ENCODE measurements around the gene SLC34A3. TPM values are rescaled to one million over a fixed set of nuclear protein-coding genes. Genes with fewer than 3 reads are reported as not detected.

SLC34A3 gene
- total RNA-seq, 1 donor from 2014 or later = not detected

DNA sequence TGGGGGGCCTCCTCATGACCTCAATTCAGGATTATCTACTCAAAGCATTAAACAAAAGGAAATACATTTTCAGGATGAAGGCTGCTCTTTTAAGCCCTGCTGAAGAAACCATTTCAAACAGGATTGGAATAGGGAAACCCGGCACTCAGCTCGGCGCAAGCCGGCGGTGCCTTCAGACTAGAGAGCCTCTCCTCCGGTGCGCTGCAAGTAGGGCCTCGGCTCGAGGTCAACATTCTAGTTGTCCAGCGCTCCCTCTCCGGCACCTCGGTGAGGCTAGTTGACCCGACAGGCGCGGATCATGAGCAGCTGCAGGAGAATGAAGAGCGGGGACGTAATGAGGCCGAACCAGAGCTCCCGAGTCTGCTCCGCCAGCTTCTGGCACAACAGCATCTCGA, 26.0 kb upstream of the SLC34A3 start:
- peak overlapping the region; percentile 97 for H3K4me3 Mint-ChIP-seq (ENCODE audit: unreplicated experiment)
- H3K36me3 Mint-ChIP-seq (ENCODE audit: low read depth, unreplicated experiment) = peaks cover 15% of the 10 kb centered on the region
- H3K4me1 Mint-ChIP-seq (ENCODE audit: unreplicated experiment) = peaks cover 21% of the 10 kb centered on the region
- H3K9me3 Mint-ChIP-seq (ENCODE audit: unreplicated experiment) = no peaks in the 10 kb centered on the region
- peaks cover 9% of the 10 kb centered on the region for H3K27me3 Mint-ChIP-seq (ENCODE audit: unreplicated experiment)
- DNase-seq (ENCODE audit: low spot score) = no peak
- peak overlapping the region; percentile 48 for H3K27ac Mint-ChIP-seq (ENCODE audit: unreplicated experiment)
- TF ChIP-seq, protein P1, sequence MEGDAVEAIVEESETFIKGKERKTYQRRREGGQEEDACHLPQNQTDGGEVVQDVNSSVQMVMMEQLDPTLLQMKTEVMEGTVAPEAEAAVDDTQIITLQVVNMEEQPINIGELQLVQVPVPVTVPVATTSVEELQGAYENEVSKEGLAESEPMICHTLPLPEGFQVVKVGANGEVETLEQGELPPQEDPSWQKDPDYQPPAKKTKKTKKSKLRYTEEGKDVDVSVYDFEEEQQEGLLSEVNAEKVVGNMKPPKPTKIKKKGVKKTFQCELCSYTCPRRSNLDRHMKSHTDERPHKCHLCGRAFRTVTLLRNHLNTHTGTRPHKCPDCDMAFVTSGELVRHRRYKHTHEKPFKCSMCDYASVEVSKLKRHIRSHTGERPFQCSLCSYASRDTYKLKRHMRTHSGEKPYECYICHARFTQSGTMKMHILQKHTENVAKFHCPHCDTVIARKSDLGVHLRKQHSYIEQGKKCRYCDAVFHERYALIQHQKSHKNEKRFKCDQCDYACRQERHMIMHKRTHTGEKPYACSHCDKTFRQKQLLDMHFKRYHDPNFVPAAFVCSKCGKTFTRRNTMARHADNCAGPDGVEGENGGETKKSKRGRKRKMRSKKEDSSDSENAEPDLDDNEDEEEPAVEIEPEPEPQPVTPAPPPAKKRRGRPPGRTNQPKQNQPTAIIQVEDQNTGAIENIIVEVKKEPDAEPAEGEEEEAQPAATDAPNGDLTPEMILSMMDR (IDR thresholded peaks at IDR 0.05; ENCODE audit: unreplicated experiment) = no peak

DNA sequence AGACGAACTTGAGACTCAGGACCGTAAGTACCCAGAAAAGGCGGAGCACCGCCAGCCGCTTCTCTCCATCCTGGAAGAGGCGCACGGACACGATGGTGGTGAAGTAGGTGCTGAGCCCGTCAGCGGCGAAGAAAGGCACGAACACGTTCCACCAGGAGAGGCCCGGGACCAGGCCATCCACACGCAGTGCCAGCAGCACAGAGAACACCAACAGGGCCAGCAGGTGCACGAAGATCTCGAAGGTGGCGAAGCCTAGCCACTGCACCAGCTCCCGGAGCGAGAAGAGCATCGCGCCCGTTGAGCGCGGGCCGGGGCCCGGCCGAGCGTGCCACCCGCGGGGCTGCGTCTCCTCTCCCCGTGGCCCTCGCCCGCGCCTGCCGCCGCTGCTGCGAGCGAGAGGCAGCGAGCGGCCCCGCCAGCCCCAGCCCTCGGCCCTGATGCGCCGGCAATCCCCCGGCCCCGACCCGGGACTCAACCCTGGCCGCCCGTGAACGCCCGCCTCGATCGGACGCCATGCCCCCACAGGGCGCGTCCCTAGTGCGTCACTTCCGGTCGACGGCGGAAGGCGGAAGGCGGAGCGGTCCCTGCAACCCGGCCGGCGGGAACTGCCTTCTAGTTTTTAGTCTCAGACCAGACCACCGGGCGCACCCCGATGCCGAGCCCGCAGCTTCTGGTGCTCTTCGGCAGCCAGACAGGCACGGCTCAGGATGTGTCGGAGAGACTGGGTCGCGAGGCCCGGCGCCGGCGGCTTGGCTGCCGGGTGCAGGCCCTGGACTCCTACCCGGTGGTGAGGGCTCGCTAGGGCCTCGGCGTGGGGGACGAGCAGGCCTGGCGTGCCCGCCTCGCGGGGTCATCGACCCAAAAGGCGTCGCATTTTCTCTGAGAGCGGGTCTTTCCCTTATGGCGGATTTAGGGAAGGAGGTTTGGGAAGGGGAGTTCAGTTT, 25.3 kb upstream of the SLC34A3 start, which contains the start of the genes NDOR1 and TMEM203:
TSS of gene NDOR1 (plus strand) at position 575 of the 944 bp plus-strand sequence. CDS start at position 653, 78 bp downstream.
TSS of gene TMEM203 (minus strand) at position 523 of the 944 bp plus-strand sequence. CDS start at position 289, 234 bp downstream.
- Mint-ChIP-seq H3K4me1 (ENCODE audit: unreplicated experiment) (peaks cover 21% of the 10 kb centered on the region), H3K36me3 (ENCODE audit: low read depth, unreplicated experiment) (peaks cover 15% of the 10 kb centered on the region), H3K9me3 (ENCODE audit: unreplicated experiment) (no peaks in the 10 kb centered on the region), H3K4me3 (ENCODE audit: unreplicated experiment) (peak within 1 kb of the TSS; percentile 97), H3K27ac (ENCODE audit: unreplicated experiment) (peak within 1 kb of the TSS; percentile 55), H3K27me3 (ENCODE audit: unreplicated experiment) (peaks cover 9% of the 10 kb centered on the region)
- peak; percentile 90 for DNase-seq (ENCODE audit: low spot score)
- TF ChIP-seq, protein P1 (IDR thresholded peaks at IDR 0.05; ENCODE audit: unreplicated experiment) = no peak

DNA sequence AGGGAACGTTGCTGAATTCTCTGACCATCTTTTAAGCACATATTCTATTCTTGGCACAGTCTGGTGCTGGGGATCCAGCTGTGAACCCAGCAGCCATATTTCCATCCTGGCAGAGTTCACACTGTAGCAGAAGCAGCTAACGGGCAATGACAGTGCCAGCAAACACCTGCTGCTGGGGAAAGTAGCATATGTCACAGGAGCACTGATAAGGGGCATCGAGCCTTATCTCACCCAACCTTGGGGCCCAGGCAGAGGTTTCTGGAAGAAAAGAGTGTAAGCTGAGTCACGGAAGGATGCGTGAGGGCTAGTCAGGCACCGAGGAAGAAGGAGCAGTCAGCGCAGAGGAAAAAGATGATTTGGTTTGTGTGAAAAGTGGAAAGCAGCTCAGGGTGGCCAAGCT, 24.1 kb upstream of the SLC34A3 start:
- TF ChIP-seq, protein P1 (IDR thresholded peaks at IDR 0.05; ENCODE audit: unreplicated experiment) = no peak
- peaks cover 27% of the 10 kb centered on the region for H3K4me1 Mint-ChIP-seq (ENCODE audit: unreplicated experiment)
- H3K9me3 Mint-ChIP-seq (ENCODE audit: unreplicated experiment) = no peaks in the 10 kb centered on the region
- H3K27me3 Mint-ChIP-seq (ENCODE audit: unreplicated experiment) = peaks cover 14% of the 10 kb centered on the region
- DNase-seq (ENCODE audit: low spot score) = no peak
- peaks cover 22% of the 10 kb centered on the region for H3K36me3 Mint-ChIP-seq (ENCODE audit: low read depth, unreplicated experiment)
- H3K4me3 Mint-ChIP-seq (ENCODE audit: unreplicated experiment) = peak overlapping the region; percentile 97
- peak overlapping the region; percentile 55 for H3K27ac Mint-ChIP-seq (ENCODE audit: unreplicated experiment)

DNA sequence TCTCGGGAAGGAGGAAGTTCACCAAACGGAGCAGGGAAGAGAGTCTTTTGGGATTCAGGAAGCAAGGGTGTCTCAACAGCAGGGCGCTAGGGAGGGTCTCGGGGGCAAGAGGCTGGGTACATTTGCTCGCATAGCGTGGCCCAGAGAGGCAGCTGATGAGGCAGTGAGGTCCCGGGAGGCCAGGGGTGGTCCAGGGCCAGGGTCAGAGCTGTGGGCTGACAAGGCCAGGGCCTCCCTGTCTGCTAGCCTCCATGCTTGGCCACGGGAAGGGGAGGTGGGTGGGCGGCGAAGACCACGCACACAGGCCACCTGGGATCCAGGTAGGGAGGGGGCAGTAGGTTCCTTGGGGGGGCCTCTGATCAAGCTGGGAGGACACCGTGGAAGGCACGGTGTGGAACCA, 19.2 kb upstream of the SLC34A3 start:
- Mint-ChIP-seq H3K9me3 (ENCODE audit: unreplicated experiment) (no peaks in the 10 kb centered on the region), H3K27me3 (ENCODE audit: unreplicated experiment) (peaks cover 12% of the 10 kb centered on the region), H3K36me3 (ENCODE audit: low read depth, unreplicated experiment) (peaks cover 25% of the 10 kb centered on the region), H3K4me1 (ENCODE audit: unreplicated experiment) (peaks cover 17% of the 10 kb centered on the region), H3K4me3 (ENCODE audit: unreplicated experiment) (peak overlapping the region; percentile 83), H3K27ac (ENCODE audit: unreplicated experiment) (peak overlapping the region; percentile 68)
- no peak for DNase-seq (ENCODE audit: low spot score)
- TF ChIP-seq, protein P1 (IDR thresholded peaks at IDR 0.05; ENCODE audit: unreplicated experiment) = no peak

DNA sequence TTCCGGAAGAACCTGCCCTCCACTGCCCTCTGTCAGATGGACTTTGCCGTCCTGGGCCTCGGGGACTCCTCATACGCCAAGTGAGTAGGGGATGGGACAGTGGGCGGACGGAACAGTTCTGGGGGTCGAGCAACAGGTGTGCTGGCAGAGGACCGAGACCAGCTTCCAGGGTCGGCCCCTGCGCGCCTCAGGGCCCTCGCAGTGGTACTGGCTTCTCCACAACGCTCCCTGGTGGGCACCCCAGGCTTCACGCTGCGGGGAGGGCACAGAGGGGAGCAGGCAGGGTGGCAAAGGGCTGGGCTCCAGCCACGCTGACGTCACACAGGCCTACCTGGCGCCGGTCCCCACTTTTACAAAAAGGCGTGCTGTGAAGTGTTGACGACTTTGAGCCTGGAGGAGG, 18.2 kb upstream of the SLC34A3 start:
- H3K9me3 Mint-ChIP-seq (ENCODE audit: unreplicated experiment) = no peaks in the 10 kb centered on the region
- H3K27ac Mint-ChIP-seq (ENCODE audit: unreplicated experiment) = no peak overlapping the region
- peaks cover 15% of the 10 kb centered on the region for H3K36me3 Mint-ChIP-seq (ENCODE audit: low read depth, unreplicated experiment)
- H3K4me3 Mint-ChIP-seq (ENCODE audit: unreplicated experiment) = no peak overlapping the region
- H3K4me1 Mint-ChIP-seq (ENCODE audit: unreplicated experiment) = peaks cover 7% of the 10 kb centered on the region
- no peak for DNase-seq (ENCODE audit: low spot score)
- H3K27me3 Mint-ChIP-seq (ENCODE audit: unreplicated experiment) = peaks cover 13% of the 10 kb centered on the region
- TF ChIP-seq, protein P1 (IDR thresholded peaks at IDR 0.05; ENCODE audit: unreplicated experiment) = no peak

Data from endothelial cell (in vitro differentiated cells).